HepG2 (cell line): ENCODE measurements around the gene SMIM24. TPM values are rescaled to one million over a fixed set of nuclear protein-coding genes. Genes with fewer than 3 reads are reported as not detected.

Source experiments
- ATAC-seq: fragments of 200-7000 bp; cut with Tn5 transposase; 3 replicates; pipeline ENCODE4 v1.9.1; 2020; ENCODE audit warnings: mild to moderate bottlenecking, moderate library complexity
- BruUV-seq: library from RNA; stranded (reverse); fragments of 400-500 nt; replicated peaks from 2 replicates; lab custom pipeline; 2021; lab: Mats Ljungman, UMichigan
- CTCF ChIA-PET: fragments of 300-600 bp; formaldehyde crosslinking; extraction: SDS; loops from one replicate; lab custom pipeline; 2021; ENCODE audit warnings: low total read pairs, inconsistent platforms, low intra/inter-chr PET ratio; lab: Yijun Ruan, JAX
- POLR2A ChIA-PET: fragments of 350-600 bp; sonication (Branson Sonifier 250); formaldehyde crosslinking; loops from one replicate; lab custom pipeline; 2020; ENCODE audit warnings: antibody characterized with exemption, inconsistent platforms; lab: Yijun Ruan, JAX
- DNase-seq: peaks from one replicate; pipeline ENCODE4 v3.0.0-alpha.2; 2015; ENCODE audit warnings: low spot score
- FAIRE-seq: peaks from 3 replicates; lab custom pipeline; 2011; peaks lifted over from hg19 to GRCh38; lab: Jason Lieb, UNC
- H2AFZ ChIP-seq: one replicate; pipeline ENCODE4 v1.6.1; 2011; ENCODE audit warnings: low read length, inconsistent platforms
- H3K27ac ChIP-seq: fragments of 300-600 bp; 3 replicates; pipeline ENCODE4 v1.8.0; 2011; ENCODE audit warnings: mixed run types, mild to moderate bottlenecking, mixed read lengths, low read length, inconsistent platforms; ENCODE audit not compliant: insufficient read depth; ENCODE audit errors: extremely low read length
- H3K27me3 ChIP-seq, 2 experiments: fragments of 200-600 bp in 1 of 2; 2 replicates in 1 of 2; 3 replicates in 1 of 2; pipeline versions ENCODE4 v1.6.0 to v1.8.0; 2011; ENCODE audit warnings: low read length in 2 of 2, mild to moderate bottlenecking in 2 of 2, moderate library complexity in 2 of 2, inconsistent platforms in 1 of 2; ENCODE audit not compliant: insufficient read depth in 2 of 2, control insufficient read depth in 1 of 2
- H3K36me3 ChIP-seq, 2 experiments: fragments of 200-600 bp in 1 of 2; replicated peaks in 1 of 2; 2 replicates in 1 of 2; 3 replicates in 1 of 2; pipeline versions ENCODE4 v1.5.1 to v1.8.0; 2011; ENCODE audit warnings: low read length in 2 of 2, inconsistent platforms in 1 of 2; ENCODE audit not compliant: insufficient read depth in 2 of 2, control insufficient read depth in 1 of 2
- H3K4me1 ChIP-seq: 2 replicates; pipeline ENCODE4 v1.5.1; 2012; ENCODE audit warnings: low read length, inconsistent platforms; ENCODE audit not compliant: insufficient read depth
- H3K4me2 ChIP-seq: 2 replicates; pipeline ENCODE4 v1.6.0; 2011; ENCODE audit warnings: low read depth, low read length, inconsistent platforms
- H3K4me3 ChIP-seq, 3 experiments: fragments of 200-600 bp in 1 of 3; sonication (generic), shearing (Covaris generic) in 1 of 3; replicated peaks in 1 of 3; 2 replicates each; pipeline ENCODE4 v1.5.1; 2011 to 2016; ENCODE audit warnings: low read length in 3 of 3, inconsistent platforms in 2 of 3, low read depth in 2 of 3, mild to moderate bottlenecking in 2 of 3, control low read depth in 1 of 3, mixed read lengths in 1 of 3; ENCODE audit not compliant: insufficient read depth in 1 of 3
- H3K79me2 ChIP-seq: one replicate; pipeline ENCODE4 v1.6.1; 2011; ENCODE audit warnings: low read length, inconsistent platforms; ENCODE audit not compliant: insufficient read depth
- H3K9ac ChIP-seq: 2 replicates; pipeline ENCODE4 v1.6.0; 2011; ENCODE audit warnings: mild to moderate bottlenecking, low read depth, low read length, inconsistent platforms; ENCODE audit not compliant: insufficient read depth
- H3K9me3 ChIP-seq: 2 replicates; pipeline ENCODE4 v1.5.1; 2012; ENCODE audit warnings: mild to moderate bottlenecking, low read length
- H4K20me1 ChIP-seq: 2 replicates; pipeline ENCODE4 v1.6.0; 2011; ENCODE audit warnings: inconsistent platforms, mild to moderate bottlenecking, low read length, moderate library complexity; ENCODE audit not compliant: insufficient read depth
- ERF ChIP-seq: IDR thresholded peaks from 2 replicates; pipeline ENCODE4 v1.6.1; 2018; ENCODE audit warnings: missing biosample characterization, missing genetic modification reagents
- GMEB1 ChIP-seq: sonication (generic); formaldehyde crosslinking; IDR thresholded peaks from 2 replicates; pipeline ENCODE4 v1.5.1; 2020; ENCODE audit warnings: missing genetic modification reagents, mild to moderate bottlenecking, borderline replicate concordance
- RXRA ChIP-seq: sonication (generic); formaldehyde crosslinking; IDR thresholded peaks from 2 replicates; pipeline ENCODE4 v1.5.1; 2020; ENCODE audit warnings: missing genetic modification reagents
- TERF1 ChIP-seq: sonication (generic); formaldehyde crosslinking; IDR thresholded peaks from 2 replicates; pipeline ENCODE4 v1.8.0; 2022; ENCODE audit warnings: mild to moderate bottlenecking, missing genetic modification reagents, moderate library complexity
- ZKSCAN1 ChIP-seq: fragments of 150-350 bp; IDR thresholded peaks from 2 replicates; pipeline ENCODE4 v1.6.1; 2014; ENCODE audit warnings: low read length
- ZNF124 ChIP-seq: sonication (generic); formaldehyde crosslinking; IDR thresholded peaks from 2 replicates; pipeline ENCODE4 v1.4.0; 2020; ENCODE audit warnings: missing genetic modification reagents
- ZNF235 ChIP-seq: sonication (generic); formaldehyde crosslinking; IDR thresholded peaks from 2 replicates; pipeline ENCODE4 v1.8.1; 2023; ENCODE audit warnings: mild to moderate bottlenecking, missing genetic modification reagents, borderline replicate concordance
- ZSCAN20 ChIP-seq: sonication (generic); formaldehyde crosslinking; IDR thresholded peaks from 2 replicates; pipeline ENCODE4 v1.4.0; 2020; ENCODE audit warnings: missing genetic modification reagents, mild to moderate bottlenecking, borderline replicate concordance
- ZSCAN9 ChIP-seq: IDR thresholded peaks from 2 replicates; pipeline ENCODE4 v1.6.1; 2016; ENCODE audit warnings: borderline replicate concordance
- WGBS: methylation state at CpG from one replicate; pipeline ENCODE4 v1.1.6; 2017; ENCODE audit warnings: low lambda C conversion rate; 5-methylcytosine and 5-hydroxymethylcytosine counted together
- in situ Hi-C: cut with HindIII; loops from 2 replicates; pipeline ENCODE4 v1.10.0; 2017; ENCODE audit warnings: low pct_unique_long_range_greater_than_20kb; ENCODE audit not compliant: extremely low pct_ligation_motif_present
- intact Hi-C: fragments of 100-400 bp; cut with micrococcal nuclease; formaldehyde crosslinking; loops from one replicate; pipeline ENCODE4 v1.10.0; 2022; ENCODE audit not compliant: unreplicated experiment
- polyA plus RNA-seq, 8 experiments: library from polyadenylated mRNA; depleted of rRNA in 3 of 8; stranded (reverse) in 7 of 8; unstranded in 1 of 8; fragments of >200 nt; fragmentation: Illumina TruSeq in 4 of 8; extraction: Trizol in 4 of 8; gene quantifications; 2 replicates each; pipeline versions ENCODE4 v1.2.1 to v1.2.3, GENCODE V29; 2011 to 2016; ENCODE audit warnings: low read depth in 4 of 8, missing spikeins in 1 of 8, mixed read lengths in 1 of 8; ENCODE audit not compliant: insufficient read depth in 1 of 8
- total RNA-seq, 5 experiments: library from RNA; depleted of rRNA; stranded (reverse); fragments of >200 nt; fragmentation: Illumina TruSeq; extraction: Trizol; gene quantifications; 2 replicates each; pipeline ENCODE4 v1.2.3, GENCODE V29; 2016; ENCODE audit warnings: low read depth in 1 of 5

The SMIM24 gene
- total and polyA plus RNA-seq, 2 of the 13 experiments (the other 11 are each of a cell fraction or from before 2014, with no cell fraction given) = 11.2 to 70.6 TPM

- BruUV-seq = TSS peak; percentile 66
- H3K4me2 ChIP-seq = no peak overlapping the region
- intact Hi-C loops = no loop called here
Observed at GRCh38 chr19:3462991-3463713, 17.2 kb downstream of the SMIM24 start.

More at GRCh38 chr19:3462991-3463713, 17.2 kb downstream of the SMIM24 start:
- H3K4me3 ChIP-seq = no peak overlapping the region
- ChIA-PET POLR2A (no interaction called here), CTCF (no interaction called here)
- no peak for ATAC-seq
- H3K36me3 ChIP-seq = peaks cover 0 to 5% of the 10 kb centered on the region in 2 experiments; a peak in 1 of 5 replicates
- H3K9ac ChIP-seq = no peak overlapping the region
- no peak for DNase-seq
- H3K4me1 ChIP-seq = 0 out of 2 replicates have a peak, but pooled peaks cover 8% of the 10 kb centered on the region
- H3K27ac ChIP-seq = no peak overlapping the region
- H3K79me2 ChIP-seq = no peaks in the 10 kb centered on the region
- FAIRE-seq = no peak
- no peaks in the 10 kb centered on the region for H4K20me1 ChIP-seq
- H3K27me3 ChIP-seq = no peaks in the 10 kb centered on the region; a peak in 1 of 5 replicates
- WGBS = 95% methylated on average over 39 of the region's 58 CpGs
- no peaks in the 10 kb centered on the region for H3K9me3 ChIP-seq
- in situ Hi-C loops = no loop called here
- TF ChIP-seq ZNF235 (CRISPR knock-in tag) (no peak), ZSCAN9 (CRISPR knock-in tag) (no peak), ZKSCAN1 (no peak), GMEB1 (CRISPR knock-in tag) (no peak), ERF (CRISPR knock-in tag) (no peak), TERF1 (CRISPR knock-in tag) (no peak), ZNF124 (CRISPR knock-in tag) (no peak), RXRA (no peak), ZSCAN20 (CRISPR knock-in tag) (no peak)
- H2AFZ ChIP-seq = no peak overlapping the region
